ENCODE data around the gene OR8D4. TPM values are rescaled to one million over a fixed set of nuclear protein-coding genes. Genes with fewer than 3 reads are reported as not detected.

OR8D4 gene
- total and polyA plus RNA-seq, 8 donors: 1.4 to 1.5 TPM; not detected in 6

GRCh38 chr11:123880912-123881311 lies 21.1 kb upstream of the OR8D4 start:
- WGBS, 5 donors: 89 to 94% (median 92%) methylated on average over 4 of the region's 4 CpGs
- no peak for TF ChIP-seq EP300 (IDR thresholded peaks at IDR 0.05)
- no peak for TF ChIP-seq POLR2AphosphoS5 (IDR thresholded peaks at IDR 0.05)
- no peak for TF ChIP-seq CTCF (IDR thresholded peaks at IDR 0.05)
- no peak for TF ChIP-seq POLR2A (IDR thresholded peaks at IDR 0.05)
- H3K27ac ChIP-seq: no peak overlapping the region

GRCh38 chr11:123885570-123885969 lies 16.4 kb upstream of the OR8D4 start, which contains the start of gene TMEM225:
TMEM225 (minus strand) TSS chr11:123885670; CDS start chr11:123885425, 245 bp downstream.
- intact Hi-C loops (cut with DNase I; ENCODE audit: low total_unique reads): no loop called here
- WGBS, 5 donors: 74 to 92% (median 86%) methylated on average over 3 of the region's 3 CpGs

More at GRCh38 chr11:123880912-123881311, 21.1 kb upstream of the OR8D4 start:
- intact Hi-C loops (cut with DNase I; ENCODE audit: low total_unique reads): no loop called here
- no peak overlapping the region for H3K4me3 ChIP-seq
- H3K9me3 ChIP-seq: peaks cover 0 to 2% (median 1%) of the 10 kb centered on the region in 4 donors
- H3K36me3 ChIP-seq: no peaks in the 10 kb centered on the region
- H3K27me3 ChIP-seq: no peaks in the 10 kb centered on the region
- DNase-seq: no peak
- H3K4me1 ChIP-seq: no peaks in the 10 kb centered on the region

GRCh38 chr11:123892031-123892430 lies 9.9 kb upstream of the OR8D4 start:
- no peak for DNase-seq
- intact Hi-C loops (cut with DNase I; ENCODE audit: low total_unique reads): no loop called here
- Histone ChIP-seq H3K27ac (no peak overlapping the region), H3K9me3 (no peaks in the 10 kb centered on the region), H3K4me1 (no peaks in the 10 kb centered on the region), H3K36me3 (no peaks in the 10 kb centered on the region), H3K27me3 (no peaks in the 10 kb centered on the region), H3K4me3 (no peak overlapping the region)
- TF ChIP-seq POLR2AphosphoS5 (IDR thresholded peaks at IDR 0.05) (no peak), EP300 (IDR thresholded peaks at IDR 0.05) (no peak), CTCF (IDR thresholded peaks at IDR 0.05) (no peak), POLR2A (IDR thresholded peaks at IDR 0.05) (no peak)

More at GRCh38 chr11:123885570-123885969, 16.4 kb upstream of the OR8D4 start, which contains the start of gene TMEM225:
- no peaks in the 10 kb centered on the region for H3K4me1 ChIP-seq
- no peak within 1 kb of the TSS for H3K4me3 ChIP-seq
- DNase-seq: no peak
- H3K36me3 ChIP-seq: no peaks in the 10 kb centered on the region
- no peak for TF ChIP-seq POLR2AphosphoS5 (IDR thresholded peaks at IDR 0.05)
- no peak within 1 kb of the TSS for H3K27ac ChIP-seq
- H3K9me3 ChIP-seq: no peaks in the 10 kb centered on the region
- no peaks in the 10 kb centered on the region for H3K27me3 ChIP-seq

GRCh38 chr11:123899792-123900191 lies 2.2 kb upstream of the OR8D4 start:
- Histone ChIP-seq H3K27me3 (no peaks in the 10 kb centered on the region), H3K9me3 (no peaks in the 10 kb centered on the region), H3K27ac (no peak overlapping the region), H3K4me3 (no peak overlapping the region), H3K4me1 (no peaks in the 10 kb centered on the region), H3K36me3 (no peaks in the 10 kb centered on the region)
- intact Hi-C loops (cut with DNase I; ENCODE audit: low total_unique reads): no loop called here
- TF ChIP-seq POLR2AphosphoS5 (IDR thresholded peaks at IDR 0.05) (no peak), EP300 (IDR thresholded peaks at IDR 0.05) (no peak), POLR2A (IDR thresholded peaks at IDR 0.05) (no peak), CTCF (IDR thresholded peaks at IDR 0.05) (no peak)
- WGBS, 5 donors: 47 to 67% (median 62%) methylated on average over 3 of the region's 3 CpGs
- no peak for DNase-seq

- H3K9me3 ChIP-seq: no peaks in the 10 kb centered on the region
- H3K27me3 ChIP-seq: no peaks in the 10 kb centered on the region
- no peak for TF ChIP-seq EP300 (IDR thresholded peaks at IDR 0.05)
- TF ChIP-seq CTCF (IDR thresholded peaks at IDR 0.05): no peak
- TF ChIP-seq POLR2A (IDR thresholded peaks at IDR 0.05): no peak
- no peak for TF ChIP-seq POLR2AphosphoS5 (IDR thresholded peaks at IDR 0.05)
- H3K36me3 ChIP-seq: no peaks in the 10 kb centered on the region
- no peak overlapping the region for H3K27ac ChIP-seq
- H3K4me3 ChIP-seq: no peak overlapping the region
- DNase-seq: no peak
- intact Hi-C loops (cut with DNase I; ENCODE audit: low total_unique reads): no loop called here
- 69 to 83% (median 75%) methylated on average over 2 of the region's 2 CpGs for WGBS, 5 donors
- no peaks in the 10 kb centered on the region for H3K4me1 ChIP-seq
These were observed 2.0 kb downstream of the OR8D4 start for GRCh38 chr11:123903932-123904331.

Data from stomach (tissue), 9 donors.